Keratinocyte (primary cell): ENCODE data around the gene SPP2. TPM values are rescaled to one million over a fixed set of nuclear protein-coding genes. Genes with fewer than 3 reads are reported as not detected.

Source experiments
- DNase-seq: peaks from one replicate; pipeline ENCODE4 v3.0.0-alpha.2; 2011; ENCODE audit warnings: low read depth, missing footprints, low spot score
- FAIRE-seq: peaks from 2 replicates; lab custom pipeline; 2011; peaks lifted over from hg19 to GRCh38; lab: Jason Lieb, UNC
- H2AFZ ChIP-seq: 2 replicates; pipeline ENCODE4 v1.6.0; 2012; ENCODE audit warnings: low read length, control low read depth, inconsistent platforms; ENCODE audit not compliant: control insufficient read depth
- H3K27ac ChIP-seq: 2 replicates; pipeline ENCODE4 v1.5.1; 2011; ENCODE audit warnings: low read length; ENCODE audit not compliant: control insufficient read depth, insufficient read depth
- H3K27me3 ChIP-seq: 3 replicates; pipeline ENCODE4 v1.6.0; 2011; ENCODE audit warnings: low read length; ENCODE audit not compliant: control insufficient read depth, insufficient read depth; ENCODE audit errors: extremely low read depth
- H3K36me3 ChIP-seq, 2 experiments: 2 replicates in 1 of 2; 3 replicates in 1 of 2; pipeline ENCODE4 v1.5.1; 2011; ENCODE audit warnings: low read length in 2 of 2, mild to moderate bottlenecking in 1 of 2; ENCODE audit not compliant: control insufficient read depth in 2 of 2, insufficient read depth in 2 of 2; ENCODE audit errors: extremely low read depth in 1 of 2
- H3K4me1 ChIP-seq: 3 replicates; pipeline ENCODE4 v1.5.1; 2011; ENCODE audit warnings: low read length; ENCODE audit not compliant: control insufficient read depth, insufficient read depth; ENCODE audit errors: extremely low read depth
- H3K4me2 ChIP-seq: 3 replicates; pipeline ENCODE4 v1.6.0; 2011; ENCODE audit warnings: low read depth, low read length; ENCODE audit not compliant: control insufficient read depth, insufficient read depth; ENCODE audit errors: extremely low read depth
- H3K4me3 ChIP-seq, 3 experiments: fragments of 200-600 bp in 1 of 3; sonication (generic) in 1 of 3; 2 replicates in 2 of 3; 3 replicates in 1 of 3; pipeline ENCODE4 v1.5.1; 2011 to 2016; ENCODE audit warnings: low read length in 3 of 3, mild to moderate bottlenecking in 3 of 3, control low read depth in 2 of 3, inconsistent platforms in 1 of 3, low read depth in 1 of 3, mixed read lengths in 1 of 3, mixed run types in 1 of 3, moderate library complexity in 1 of 3; ENCODE audit not compliant: control insufficient read depth in 2 of 3, insufficient read depth in 2 of 3; ENCODE audit errors: extremely low read depth in 1 of 3
- H3K79me2 ChIP-seq: 2 replicates; pipeline ENCODE4 v1.6.0; 2012; ENCODE audit warnings: low read length; ENCODE audit not compliant: control insufficient read depth, insufficient read depth
- H3K9ac ChIP-seq: 3 replicates; pipeline ENCODE4 v1.6.0; 2011; ENCODE audit warnings: low read length; ENCODE audit not compliant: control insufficient read depth, insufficient read depth; ENCODE audit errors: extremely low read depth
- H3K9me1 ChIP-seq: 3 replicates; pipeline ENCODE4 v1.6.0; 2011; ENCODE audit warnings: low read length; ENCODE audit not compliant: control insufficient read depth, insufficient read depth; ENCODE audit errors: extremely low read depth
- H3K9me3 ChIP-seq: 2 replicates; pipeline ENCODE4 v1.5.1; 2012; ENCODE audit warnings: low read depth, low read length; ENCODE audit not compliant: control insufficient read depth
- H4K20me1 ChIP-seq: 3 replicates; pipeline ENCODE4 v1.6.0; 2011; ENCODE audit warnings: low read length; ENCODE audit not compliant: control insufficient read depth, insufficient read depth; ENCODE audit errors: extremely low read depth
- EZH2 ChIP-seq: IDR thresholded peaks from one replicate; pipeline ENCODE4 v1.6.1; 2012; ENCODE audit warnings: inconsistent platforms, mild to moderate bottlenecking, low read length, moderate library complexity
- dilution Hi-C: fragments of 300-500 bp; cut with MboI; formaldehyde crosslinking; loops from one replicate; pipeline ENCODE4 v1.7.0; 2020; ENCODE audit warnings: low sequenced_read_pairs; ENCODE audit not compliant: extremely low pct_ligation_motif_present
- polyA plus RNA-seq, 5 experiments: library from polyadenylated mRNA; depleted of rRNA in 3 of 5; stranded (reverse) in 3 of 5; stranded (forward) in 1 of 5; unstranded in 1 of 5; fragments of >200 nt; gene quantifications; 1 replicate in 1 of 5; 2 replicates in 3 of 5; 3 replicates in 1 of 5; pipeline versions ENCODE4 v1.2.1 to v1.2.3, GENCODE V29; 2011 to 2012; ENCODE audit warnings: missing spikeins in 2 of 5, low read depth in 1 of 5, low replicate concordance in 1 of 5
- TF ChIP-seq, protein P1 (sequence below), 3 experiments: IDR thresholded peaks in 1 of 3; conservative IDR thresholded peaks in 1 of 3; optimal IDR thresholded peaks in 1 of 3; 2 replicates in 2 of 3; 3 replicates in 1 of 3; pipeline versions ENCODE3 to v1.5.1; 2011; ENCODE audit warnings: low read length in 3 of 3, mild to moderate bottlenecking in 3 of 3, moderate library complexity in 2 of 3, control low read depth in 1 of 3, inconsistent platforms in 1 of 3; ENCODE audit not compliant: insufficient read depth in 2 of 3; ENCODE audit errors: extremely low read depth in 1 of 3

The SPP2 gene
- polyA plus RNA-seq, 1 donor (not counting 4 experiments of a cell fraction or from before 2014, with no cell fraction given), result 0.13 TPM

DNA sequence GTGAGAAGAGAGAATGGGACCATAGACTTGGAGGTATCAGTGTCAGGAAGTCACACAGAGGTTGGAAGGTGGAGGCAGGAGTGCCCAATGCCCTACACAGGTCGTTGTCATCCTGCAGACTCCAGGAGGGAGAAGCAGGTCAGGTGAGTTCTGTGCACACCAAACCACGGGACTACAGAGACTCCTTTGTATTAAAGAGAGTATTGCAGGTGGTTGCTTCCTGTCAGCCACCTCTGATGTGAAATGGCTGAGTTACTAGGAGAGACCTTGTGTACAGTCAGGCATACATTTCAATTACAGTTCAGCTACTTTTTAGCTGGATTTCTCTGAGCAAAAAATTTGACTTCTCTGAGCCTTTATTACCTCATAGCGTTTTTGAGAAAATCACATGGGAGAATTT is 51.6 kb downstream of the SPP2 start:
- dilution Hi-C loops, result no loop called here
- Histone ChIP-seq H2AFZ (no peak overlapping the region), H3K4me2 (no peak overlapping the region)

DNA sequence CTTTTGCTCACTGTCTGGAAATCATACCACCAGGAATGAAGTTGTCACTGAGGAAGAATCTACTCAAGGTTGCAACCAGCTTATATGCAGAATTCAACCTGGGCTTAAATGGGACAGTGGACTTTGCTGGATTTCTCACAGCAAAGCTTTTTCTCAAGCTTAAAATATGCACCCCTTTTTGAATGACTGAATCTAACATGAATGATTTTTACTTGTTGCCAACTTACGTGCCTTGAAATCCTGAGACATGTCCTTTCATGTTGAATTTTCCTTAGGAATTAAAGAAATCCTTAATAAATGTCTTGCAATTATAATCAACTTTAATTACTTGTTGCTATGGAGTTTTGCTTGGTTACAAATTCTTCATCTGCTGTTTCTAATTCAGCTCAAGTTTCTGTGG is 57.4 kb downstream of the SPP2 start:
- Histone ChIP-seq H3K9ac (no peak overlapping the region), H3K27me3 (no peaks in the 10 kb centered on the region), H3K4me2 (peak overlapping the region; percentile 9), H4K20me1 (no peaks in the 10 kb centered on the region), H3K9me3 (no peaks in the 10 kb centered on the region), H3K36me3 (no peaks in the 10 kb centered on the region), H2AFZ (no peak overlapping the region), H3K27ac (no peak overlapping the region), H3K9me1 (no peaks in the 10 kb centered on the region), H3K79me2 (no peaks in the 10 kb centered on the region), H3K4me3 (no peak overlapping the region), H3K4me1 (peaks cover 28% of the 10 kb centered on the region)
- DNase-seq (no peak), FAIRE-seq (peak; percentile 84)
- dilution Hi-C loops, result no loop called here
- no peak for TF ChIP-seq EZH2
- TF ChIP-seq, protein P1, sequence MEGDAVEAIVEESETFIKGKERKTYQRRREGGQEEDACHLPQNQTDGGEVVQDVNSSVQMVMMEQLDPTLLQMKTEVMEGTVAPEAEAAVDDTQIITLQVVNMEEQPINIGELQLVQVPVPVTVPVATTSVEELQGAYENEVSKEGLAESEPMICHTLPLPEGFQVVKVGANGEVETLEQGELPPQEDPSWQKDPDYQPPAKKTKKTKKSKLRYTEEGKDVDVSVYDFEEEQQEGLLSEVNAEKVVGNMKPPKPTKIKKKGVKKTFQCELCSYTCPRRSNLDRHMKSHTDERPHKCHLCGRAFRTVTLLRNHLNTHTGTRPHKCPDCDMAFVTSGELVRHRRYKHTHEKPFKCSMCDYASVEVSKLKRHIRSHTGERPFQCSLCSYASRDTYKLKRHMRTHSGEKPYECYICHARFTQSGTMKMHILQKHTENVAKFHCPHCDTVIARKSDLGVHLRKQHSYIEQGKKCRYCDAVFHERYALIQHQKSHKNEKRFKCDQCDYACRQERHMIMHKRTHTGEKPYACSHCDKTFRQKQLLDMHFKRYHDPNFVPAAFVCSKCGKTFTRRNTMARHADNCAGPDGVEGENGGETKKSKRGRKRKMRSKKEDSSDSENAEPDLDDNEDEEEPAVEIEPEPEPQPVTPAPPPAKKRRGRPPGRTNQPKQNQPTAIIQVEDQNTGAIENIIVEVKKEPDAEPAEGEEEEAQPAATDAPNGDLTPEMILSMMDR (optimal IDR thresholded peaks at IDR 0.05 in 1 of 3, IDR thresholded peaks at IDR 0.05 in 1 of 3, conservative IDR thresholded peaks at IDR 0.05 in 1 of 3; ENCODE audit: extremely low read depth in 1 of 3, insufficient read depth in 2 of 3, low read length in 3 of 3), result no peak

More for the DNA sequence above, 51.6 kb downstream of the SPP2 start:
- Histone ChIP-seq H3K36me3 (no peaks in the 10 kb centered on the region), H3K9ac (no peak overlapping the region), H3K27me3 (no peaks in the 10 kb centered on the region), H3K4me1 (no peaks in the 10 kb centered on the region), H3K9me1 (no peaks in the 10 kb centered on the region), H3K27ac (no peak overlapping the region), H4K20me1 (no peaks in the 10 kb centered on the region), H3K4me3 (no peak overlapping the region), H3K79me2 (no peaks in the 10 kb centered on the region), H3K9me3 (no peaks in the 10 kb centered on the region)
- TF ChIP-seq, protein P1 (optimal IDR thresholded peaks at IDR 0.05 in 1 of 3, IDR thresholded peaks at IDR 0.05 in 1 of 3, conservative IDR thresholded peaks at IDR 0.05 in 1 of 3; ENCODE audit: extremely low read depth in 1 of 3, insufficient read depth in 2 of 3, low read length in 3 of 3), result peak; percentile 24 to 52 (median 35)
- TF ChIP-seq EZH2, result no peak
- DNase-seq (no peak), FAIRE-seq (peak; percentile 67)
